Suppressor macrophage treated with lipopolysaccharide for 4 hours (primary cell): Measurements from ENCODE around the gene B3GALNT1.

Experiments
- DNase-seq: peaks from one replicate; pipeline ENCODE4 v3.0.0-alpha.2; 2020

The B3GALNT1 gene

GRCh38 chr3:161072751-161073150 is 32.4 kb downstream of the B3GALNT1 start:
- peak; percentile 55 for DNase-seq

DNA sequence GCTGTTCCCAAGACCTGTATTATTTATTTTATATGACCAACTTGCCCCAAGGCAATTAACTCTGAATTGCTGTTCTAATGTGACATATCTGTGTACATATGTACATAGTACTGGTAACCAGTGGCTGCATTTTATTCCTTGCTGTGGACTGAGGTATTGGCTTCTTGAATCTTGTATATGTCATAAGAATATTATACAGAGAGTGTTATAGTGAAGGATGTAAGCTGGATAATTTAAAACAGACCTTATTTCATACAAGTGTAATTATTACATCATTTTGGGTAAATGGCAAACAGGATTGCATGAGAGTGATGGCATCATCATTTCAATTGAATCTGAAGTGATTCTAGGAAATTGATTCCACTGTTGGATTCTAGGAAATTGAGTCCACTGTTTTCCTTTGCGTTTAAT is 32.9 kb downstream of the B3GALNT1 start:
- peak; percentile 35 for DNase-seq

GRCh38 chr3:161070980-161071663 is 34.0 kb downstream of the B3GALNT1 start:
- peak; percentile 32 for DNase-seq

DNA sequence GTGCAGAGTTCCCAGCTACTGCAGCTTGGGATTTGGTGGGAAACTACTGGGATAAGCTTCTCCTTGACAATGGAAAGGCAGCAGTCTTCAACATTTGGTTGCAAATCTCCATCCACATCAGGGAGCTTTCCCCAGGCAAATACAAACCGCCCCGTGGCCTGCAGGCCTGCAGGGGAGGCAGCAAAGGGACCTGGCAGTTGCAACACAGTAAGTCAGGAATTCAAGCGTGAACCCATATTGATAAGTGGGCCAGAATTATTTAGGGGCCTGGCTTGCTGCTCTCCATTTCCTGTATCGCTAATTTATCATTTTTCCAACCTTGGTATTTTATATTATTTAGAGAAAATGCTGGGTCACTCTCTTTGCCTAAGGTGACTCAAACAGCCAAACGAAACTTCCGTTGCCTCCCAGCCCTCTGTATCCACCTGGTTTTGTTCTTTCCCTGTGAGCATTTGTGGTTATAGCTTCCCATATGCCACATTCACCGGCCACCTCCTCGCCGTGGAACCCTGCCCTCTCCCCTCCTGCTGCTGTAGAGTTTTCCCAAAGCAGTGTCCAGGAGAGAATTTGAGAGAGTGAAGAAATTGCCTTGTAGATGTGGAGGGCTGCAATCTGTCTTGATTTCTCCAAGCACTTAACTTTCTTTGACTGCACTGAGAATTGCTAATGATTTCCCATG is 34.8 kb downstream of the B3GALNT1 start:
- peak; percentile 8 for DNase-seq

GRCh38 chr3:161069511-161070251 is 35.5 kb downstream of the B3GALNT1 start:
- peak; percentile 90 for DNase-seq

DNA sequence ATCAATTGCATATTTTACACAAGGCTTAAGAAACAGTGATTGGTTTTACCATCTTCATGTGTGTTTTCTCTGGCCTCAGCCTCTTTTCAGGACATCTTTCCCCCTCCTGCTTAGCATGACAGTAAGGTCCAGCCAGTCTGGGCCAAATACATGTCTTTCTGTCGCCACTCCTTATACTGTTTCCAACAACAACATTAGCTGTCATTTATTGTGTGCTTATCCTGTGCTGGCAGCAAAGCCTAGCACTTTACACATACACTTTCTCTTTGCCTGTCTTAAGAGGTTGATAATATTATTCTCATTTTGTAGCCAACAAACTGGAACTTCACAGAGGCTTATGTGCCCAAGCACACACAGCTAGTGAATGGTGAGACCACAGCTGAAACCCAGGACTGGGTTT is 37.8 kb downstream of the B3GALNT1 start:
- no peak for DNase-seq

DNA sequence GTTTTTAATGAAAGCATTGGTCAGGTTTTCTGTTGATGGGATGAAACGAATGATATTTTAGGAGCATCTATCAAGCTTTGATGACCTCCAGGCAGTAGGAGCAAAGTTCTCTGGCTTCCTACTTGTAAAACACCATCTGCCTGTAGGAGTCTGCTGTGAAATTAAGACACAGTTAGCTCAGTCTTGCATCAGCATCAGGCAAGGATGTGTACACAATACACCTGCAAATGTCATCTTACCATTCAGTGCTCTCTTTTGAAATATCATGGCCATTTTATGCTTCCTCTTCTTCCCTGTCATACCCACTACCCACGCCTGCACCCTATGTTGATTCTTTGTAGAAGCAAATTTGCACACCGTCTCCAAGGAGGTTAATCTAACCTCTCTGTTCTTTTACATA is 38.2 kb downstream of the B3GALNT1 start:
- peak; percentile 12 for DNase-seq

DNA sequence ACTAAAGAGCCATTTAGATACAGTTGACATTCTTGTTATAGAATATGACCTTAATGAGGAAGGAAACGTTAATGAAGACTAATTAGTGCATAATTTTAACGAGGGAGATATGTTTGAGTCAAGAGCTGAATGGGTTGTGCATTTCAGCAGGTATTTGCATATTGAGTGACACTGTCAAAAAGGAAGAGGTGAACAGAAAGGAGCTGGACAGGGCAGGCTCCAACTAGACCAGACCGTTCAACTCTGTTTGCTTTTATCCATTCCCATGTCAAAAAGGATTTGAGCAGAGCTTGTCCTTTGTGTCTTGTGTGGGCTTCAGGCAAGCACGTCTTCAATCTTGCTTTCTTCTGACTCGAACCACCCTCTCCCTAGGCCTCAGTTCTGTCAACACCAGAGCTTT is 40.7 kb downstream of the B3GALNT1 start:
- no peak for DNase-seq

- DNase-seq: no peak
Measured at GRCh38 chr3:161054860-161055604, 50.1 kb downstream of the B3GALNT1 start.

- no peak for DNase-seq
Measured at GRCh38 chr3:161051856-161052255, 53.3 kb downstream of the B3GALNT1 start.

GRCh38 chr3:161050935-161051334 is 54.2 kb downstream of the B3GALNT1 start:
- peak; percentile 23 for DNase-seq

- no peak for DNase-seq
Measured at GRCh38 chr3:161049683-161050248, 55.4 kb downstream of the B3GALNT1 start.

DNA sequence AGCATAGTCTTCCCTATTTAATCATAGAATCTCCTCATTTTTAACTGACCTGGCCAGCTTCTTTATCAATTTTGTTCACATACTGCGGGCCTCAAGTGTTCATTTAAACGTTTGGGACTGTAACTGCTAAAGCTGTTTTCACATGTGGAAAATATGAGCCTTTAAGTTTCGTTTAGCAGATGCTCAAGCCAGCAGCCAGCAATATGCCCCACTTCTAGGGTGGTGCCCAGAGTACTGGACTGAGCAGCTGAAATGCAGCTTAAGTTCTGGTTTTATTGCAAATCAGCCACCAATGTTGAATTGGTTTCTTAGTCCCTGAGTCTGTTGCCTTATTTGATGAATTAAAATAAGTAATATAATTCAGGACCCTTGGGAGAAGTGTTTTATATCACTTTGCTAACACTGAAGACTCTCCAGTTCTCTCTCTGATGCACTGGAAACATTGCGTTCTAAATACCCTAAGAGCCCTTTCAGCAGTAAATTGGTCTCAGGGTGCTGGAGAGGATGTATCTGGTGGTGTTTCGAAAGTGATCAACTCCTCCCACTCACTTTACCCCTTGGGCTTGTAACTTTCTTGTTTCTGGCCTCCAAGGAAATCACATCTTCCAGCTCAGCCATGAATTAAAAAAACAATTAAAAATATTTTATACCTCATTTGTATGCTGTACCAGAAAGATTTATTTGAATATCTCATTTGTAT is 61.7 kb downstream of the B3GALNT1 start:
- DNase-seq: no peak

DNA sequence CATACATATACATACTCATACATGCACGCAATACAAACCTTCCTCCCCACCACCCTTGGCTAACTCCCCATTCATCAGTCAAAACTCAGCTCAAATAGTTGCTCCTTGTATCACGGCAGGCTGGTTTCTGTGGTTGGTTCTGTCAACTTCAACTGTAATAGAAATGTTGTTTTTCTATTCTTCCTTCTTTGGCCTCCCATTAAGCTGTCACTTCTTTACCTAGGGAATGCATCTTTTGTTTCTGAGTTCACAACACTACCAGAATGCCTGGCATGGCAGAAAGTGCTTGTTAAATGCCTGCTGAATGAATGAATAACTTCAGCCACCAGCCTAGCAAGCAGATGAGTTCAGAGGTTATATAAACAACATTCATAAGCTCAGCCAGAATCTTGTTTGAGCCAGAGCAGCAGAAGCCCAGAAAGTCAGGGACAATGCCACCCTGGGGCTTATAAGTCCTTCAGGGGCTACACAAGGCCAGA is 63.1 kb downstream of the B3GALNT1 start:
- no peak for DNase-seq

DNA sequence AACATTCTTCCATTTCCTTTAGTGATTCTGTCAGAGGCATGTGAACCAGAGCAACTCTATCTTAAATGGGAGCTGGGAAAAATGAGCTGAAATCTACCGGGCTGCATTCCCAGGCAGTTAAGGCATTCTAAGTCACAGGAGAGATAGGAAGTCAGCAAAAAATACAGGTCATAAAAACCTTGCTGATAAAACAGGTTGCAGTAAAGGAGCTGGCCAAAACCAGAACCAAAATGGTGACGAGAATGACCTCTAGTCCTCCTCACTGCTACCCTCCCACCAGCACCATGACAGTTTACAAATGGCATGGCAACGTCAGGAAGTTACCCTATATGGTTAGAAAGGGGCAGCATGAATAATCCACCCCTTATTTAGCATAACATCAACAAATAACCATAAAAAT is 66.4 kb downstream of the B3GALNT1 start:
- DNase-seq: no peak

DNA sequence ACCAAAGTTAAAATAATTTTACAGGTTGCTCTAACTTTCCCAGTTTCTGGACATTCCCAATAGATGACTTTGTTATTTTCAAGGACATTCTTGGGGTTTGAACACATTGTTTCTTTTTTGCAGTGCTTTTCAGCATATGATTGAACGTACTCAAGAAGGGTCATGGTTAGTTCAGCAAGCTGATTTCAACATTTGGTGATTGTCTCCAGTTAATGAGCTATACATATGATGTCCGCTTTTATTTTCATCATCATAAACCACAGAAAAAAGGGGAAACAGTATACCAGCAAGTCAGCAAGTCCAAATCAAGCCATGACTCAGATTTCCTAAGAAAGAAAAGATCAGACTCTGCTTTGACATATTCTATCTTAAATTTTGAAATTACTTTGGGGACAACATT is 69.4 kb downstream of the B3GALNT1 start:
- DNase-seq: peak; percentile 90

- peak; percentile 66 for DNase-seq
Measured at GRCh38 chr3:161034913-161035550, 70.1 kb downstream of the B3GALNT1 start.
